GM19193 (cell line): ENCODE data around the gene AIFM3.

Experiments used
- POLR2A ChIP-seq: IDR thresholded peaks from 4 replicates; pipeline ENCODE4 v1.6.1; 2011; ENCODE audit not compliant: insufficient read depth, insufficient read length; ENCODE audit errors: extremely low read depth

AIFM3 gene

GRCh38 chr22:21000207-21000986 lies 33.3 kb downstream of the AIFM3 start:
- TF ChIP-seq POLR2A = peak; percentile 35

GRCh38 chr22:21000987-21001600 lies 34.0 kb downstream of the AIFM3 start:
- no peak for TF ChIP-seq POLR2A

- peak; percentile 98 for TF ChIP-seq POLR2A
Observed at GRCh38 chr22:21001601-21002325, 34.7 kb downstream of the AIFM3 start, which contains the start of gene THAP7. Gene THAP7 (minus strand): TSS chr22:21002118. CDS start chr22:21001911, 207 bp downstream.

GRCh38 chr22:21003782-21004181 lies 36.7 kb downstream of the AIFM3 start:
- no peak for TF ChIP-seq POLR2A

- TF ChIP-seq POLR2A = no peak
Observed at GRCh38 chr22:21009638-21010425, 42.8 kb downstream of the AIFM3 start.

- no peak for TF ChIP-seq POLR2A
Observed at GRCh38 chr22:21010426-21011113, 43.5 kb downstream of the AIFM3 start.

- no peak for TF ChIP-seq POLR2A
Observed at GRCh38 chr22:21012446-21013407, 45.7 kb downstream of the AIFM3 start.

GRCh38 chr22:21013657-21014201 lies 46.7 kb downstream of the AIFM3 start:
- TF ChIP-seq POLR2A = no peak

GRCh38 chr22:21014202-21014725 lies 47.2 kb downstream of the AIFM3 start:
- no peak for TF ChIP-seq POLR2A

GRCh38 chr22:21014726-21015465 lies 47.8 kb downstream of the AIFM3 start, which contains the start of gene P2RX6:
Gene P2RX6 (plus strand): TSS chr22:21015165. CDS start chr22:21015175, 10 bp downstream.
- TF ChIP-seq POLR2A = no peak

GRCh38 chr22:21015466-21016006 lies 48.5 kb downstream of the AIFM3 start:
- no peak for TF ChIP-seq POLR2A

- TF ChIP-seq POLR2A = no peak
Observed at GRCh38 chr22:21016644-21017420, 49.8 kb downstream of the AIFM3 start.
